Epithelial cell of esophagus (primary cell): ENCODE measurements around the gene TMEM161B.

Experiments used
- DNase-seq: peaks from one replicate; pipeline ENCODE4 v3.0.0; 2010; ENCODE audit warnings: low read depth
- H3K4me3 ChIP-seq: 2 replicates; pipeline ENCODE4 v1.5.1; 2011; ENCODE audit warnings: mild to moderate bottlenecking, low read length, control low read depth
- TF ChIP-seq, protein P1 (sequence below): IDR thresholded peaks from 2 replicates; pipeline ENCODE4 v1.5.1; 2011; ENCODE audit warnings: low read depth, mild to moderate bottlenecking, low read length, control low read depth, inconsistent platforms; ENCODE audit not compliant: insufficient read depth; ENCODE audit errors: missing control alignments

TMEM161B gene

GRCh38 chr5:88268385-88269184 lies at the start of gene TMEM161B:
TSS of gene TMEM161B (minus strand) at chr5:88268845. CDS start at chr5:88268723, 122 bp downstream.
- TF ChIP-seq, protein P1, sequence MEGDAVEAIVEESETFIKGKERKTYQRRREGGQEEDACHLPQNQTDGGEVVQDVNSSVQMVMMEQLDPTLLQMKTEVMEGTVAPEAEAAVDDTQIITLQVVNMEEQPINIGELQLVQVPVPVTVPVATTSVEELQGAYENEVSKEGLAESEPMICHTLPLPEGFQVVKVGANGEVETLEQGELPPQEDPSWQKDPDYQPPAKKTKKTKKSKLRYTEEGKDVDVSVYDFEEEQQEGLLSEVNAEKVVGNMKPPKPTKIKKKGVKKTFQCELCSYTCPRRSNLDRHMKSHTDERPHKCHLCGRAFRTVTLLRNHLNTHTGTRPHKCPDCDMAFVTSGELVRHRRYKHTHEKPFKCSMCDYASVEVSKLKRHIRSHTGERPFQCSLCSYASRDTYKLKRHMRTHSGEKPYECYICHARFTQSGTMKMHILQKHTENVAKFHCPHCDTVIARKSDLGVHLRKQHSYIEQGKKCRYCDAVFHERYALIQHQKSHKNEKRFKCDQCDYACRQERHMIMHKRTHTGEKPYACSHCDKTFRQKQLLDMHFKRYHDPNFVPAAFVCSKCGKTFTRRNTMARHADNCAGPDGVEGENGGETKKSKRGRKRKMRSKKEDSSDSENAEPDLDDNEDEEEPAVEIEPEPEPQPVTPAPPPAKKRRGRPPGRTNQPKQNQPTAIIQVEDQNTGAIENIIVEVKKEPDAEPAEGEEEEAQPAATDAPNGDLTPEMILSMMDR: no peak
- H3K4me3 ChIP-seq: peak within 1 kb of the TSS; percentile 96
- peak; percentile 95 for DNase-seq

- no peak overlapping the region for H3K4me3 ChIP-seq
- TF ChIP-seq, protein P1: no peak
- DNase-seq: no peak
Measured at GRCh38 chr5:88304356-88304755, 35.7 kb upstream of the TMEM161B start.

DNA sequence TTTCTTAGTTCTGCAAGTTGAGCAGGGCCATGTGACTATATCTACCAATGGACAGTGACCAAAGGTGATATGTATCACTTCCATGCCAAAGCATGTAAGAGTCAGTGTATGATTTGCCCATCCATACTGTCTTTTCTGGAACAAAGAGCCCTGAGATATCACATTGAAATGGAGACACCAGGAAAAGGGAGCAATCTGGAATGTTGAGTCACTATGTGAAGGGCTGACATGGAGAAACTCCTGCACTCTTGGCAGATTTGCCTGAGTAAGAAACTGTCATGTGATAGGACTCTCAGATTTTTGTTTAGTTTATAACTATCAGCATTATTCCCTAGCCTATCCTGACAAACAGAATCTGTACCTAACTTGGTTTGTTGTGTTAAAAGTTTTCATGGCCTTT lies 29.8 kb upstream of the TMEM161B start:
- DNase-seq: peak; percentile 62
- TF ChIP-seq, protein P1: no peak
- H3K4me3 ChIP-seq: no peak overlapping the region

DNA sequence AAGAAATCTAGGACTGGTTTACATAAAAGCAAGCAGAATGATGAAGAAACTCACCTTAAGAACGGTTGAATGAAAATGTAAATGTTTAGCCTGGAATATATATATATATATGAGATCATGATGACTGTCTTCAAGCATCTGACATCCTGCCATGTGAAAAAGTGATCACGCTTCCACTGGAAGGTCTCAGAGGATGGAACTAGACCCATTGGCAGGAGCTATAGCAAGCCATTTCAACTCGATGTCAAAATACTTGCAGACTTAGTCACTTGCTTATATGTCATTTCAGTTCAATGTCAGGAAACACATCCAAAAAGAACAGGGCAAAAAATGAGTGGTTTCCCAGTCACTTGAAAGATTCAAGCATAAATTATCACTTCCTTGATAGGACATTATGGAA lies 22.2 kb upstream of the TMEM161B start:
- H3K4me3 ChIP-seq: no peak overlapping the region
- DNase-seq: no peak
- TF ChIP-seq, protein P1: no peak

DNA sequence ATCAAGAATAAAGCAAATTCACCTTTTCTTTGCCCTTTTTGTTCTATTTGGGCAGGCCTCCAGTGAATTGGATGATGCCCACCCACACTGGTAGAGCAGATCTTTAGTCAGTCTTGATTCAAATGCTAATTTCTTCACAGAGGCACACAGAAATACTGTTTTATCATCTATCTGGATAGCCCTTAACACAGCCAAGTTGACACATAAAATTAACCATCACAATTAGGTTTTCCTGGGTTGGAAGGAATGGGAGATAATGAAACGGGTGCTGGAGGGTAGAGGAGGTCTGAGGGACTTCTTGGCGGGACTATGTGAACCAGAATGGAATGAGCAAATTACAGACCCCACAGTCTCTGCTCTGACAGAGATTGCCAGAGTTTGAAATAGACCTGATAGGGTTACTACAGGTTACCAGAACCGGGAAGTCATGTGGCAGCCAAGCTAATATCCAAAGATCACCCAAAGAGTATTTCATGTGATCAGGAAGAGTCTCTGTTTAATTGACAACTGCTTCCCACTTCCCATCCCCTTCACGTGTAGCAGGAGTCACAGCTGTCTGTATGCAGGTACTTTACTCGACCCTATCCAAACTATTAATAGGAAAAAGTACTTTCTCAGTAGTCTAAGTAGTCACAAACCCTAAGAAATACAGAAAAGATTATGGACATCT lies 20.0 kb upstream of the TMEM161B start:
- TF ChIP-seq, protein P1: no peak
- DNase-seq: no peak
- H3K4me3 ChIP-seq: no peak overlapping the region

- TF ChIP-seq, protein P1: no peak
- H3K4me3 ChIP-seq: no peak overlapping the region
- no peak for DNase-seq
Measured at GRCh38 chr5:88287846-88288527, 19.3 kb upstream of the TMEM161B start.
